Duodenal mucosa (tissue), 2 donors: Measurements from ENCODE around the gene GSDME.

Experiments used
- H3K27ac ChIP-seq: one replicate; pipeline ENCODE4 v1.7.0; 2013; ENCODE audit warnings: low read depth, low read length
- H3K27me3 ChIP-seq, 2 donors: one replicate each; pipeline ENCODE4 v1.7.0; 2013; ENCODE audit warnings: low read length in 2 of 2, control low read depth in 1 of 2; ENCODE audit not compliant: insufficient read depth in 2 of 2, control insufficient read depth in 1 of 2
- H3K36me3 ChIP-seq, 2 donors: one replicate each; pipeline ENCODE4 v1.7.0; 2013; ENCODE audit warnings: low read length in 2 of 2, control low read depth in 1 of 2; ENCODE audit not compliant: insufficient read depth in 2 of 2, control insufficient read depth in 1 of 2
- H3K4me1 ChIP-seq, 2 donors: one replicate each; pipeline ENCODE4 v1.7.0; 2013; ENCODE audit warnings: low read length in 2 of 2, control low read depth in 1 of 2; ENCODE audit not compliant: insufficient read depth in 2 of 2, control insufficient read depth in 1 of 2
- H3K4me3 ChIP-seq, 2 donors: one replicate each; pipeline ENCODE4 v1.7.0; 2013; ENCODE audit warnings: low read length in 2 of 2, low read depth in 1 of 2
- H3K9ac ChIP-seq, 2 donors: one replicate each; pipeline ENCODE4 v1.7.0; 2013; ENCODE audit warnings: low read length in 2 of 2, low read depth in 1 of 2
- H3K9me3 ChIP-seq, 2 donors: one replicate each; pipeline ENCODE4 v1.7.0; 2013; ENCODE audit warnings: low read length in 2 of 2, control low read depth in 1 of 2; ENCODE audit not compliant: control insufficient read depth in 1 of 2

GSDME gene

GRCh38 chr7:24760968-24761367 is 3.7 kb upstream of the GSDME start:
- H3K27ac ChIP-seq: no peak overlapping the region
- no peaks in the 10 kb centered on the region for H3K9me3 ChIP-seq
- H3K4me3 ChIP-seq: no peak overlapping the region
- no peak overlapping the region for H3K9ac ChIP-seq
- H3K27me3 ChIP-seq: peaks cover 3 to 35% of the 10 kb centered on the region in 2 donors
- no peaks in the 10 kb centered on the region for H3K36me3 ChIP-seq
- peaks cover 0 to 6% of the 10 kb centered on the region in 2 donors for H3K4me1 ChIP-seq

DNA sequence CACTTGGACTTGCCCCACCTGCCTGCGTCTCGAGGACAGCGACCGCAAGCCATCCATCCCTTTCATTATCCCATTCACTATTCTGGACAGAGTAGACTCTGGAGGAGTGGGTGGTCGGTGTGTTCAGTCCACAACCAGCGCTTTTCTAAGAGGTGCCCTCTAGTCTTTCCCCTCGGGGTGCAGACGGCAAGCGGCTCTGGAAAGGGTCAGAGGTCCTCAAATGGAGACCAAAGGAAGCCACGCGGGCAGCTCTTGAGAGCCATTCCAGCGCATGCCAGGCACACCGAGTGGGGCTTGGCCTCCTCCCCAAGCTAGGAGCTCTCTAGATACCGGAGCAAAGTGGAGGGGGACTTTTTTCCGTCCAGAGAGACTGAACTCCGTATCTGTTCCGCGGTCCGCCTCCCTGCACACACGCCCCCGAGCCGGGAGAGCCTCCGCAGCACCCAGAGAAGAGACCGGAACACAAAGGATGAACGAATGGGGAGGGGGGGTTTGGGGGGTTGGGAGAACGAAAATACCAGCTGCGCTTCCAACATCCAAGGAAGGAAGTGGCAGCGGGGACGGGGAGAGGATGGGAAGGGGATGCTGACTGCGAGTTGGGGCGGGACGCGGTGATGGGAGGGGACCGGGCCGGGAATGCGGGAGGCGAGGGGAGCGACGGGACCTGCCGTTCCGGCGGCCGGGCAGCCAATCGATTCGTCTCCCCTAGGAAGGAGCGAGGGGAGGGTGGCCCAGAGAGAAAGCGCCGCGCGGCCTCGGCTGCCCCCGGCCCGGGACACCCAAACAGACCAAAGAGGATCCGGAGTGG is 515 bp downstream of the GSDME start:
- Histone ChIP-seq H3K9ac (peak overlapping the region; percentile 14 to 26), H3K4me3 (peak overlapping the region; percentile 66 to 67), H3K4me1 (peaks cover 0 to 6% of the 10 kb centered on the region in 2 donors), H3K36me3 (no peaks in the 10 kb centered on the region), H3K9me3 (no peaks in the 10 kb centered on the region), H3K27me3 (peaks cover 3 to 35% of the 10 kb centered on the region in 2 donors), H3K27ac (no peak overlapping the region)

GRCh38 chr7:24755541-24756407 is 1.5 kb downstream of the GSDME start:
- H3K9me3 ChIP-seq: no peaks in the 10 kb centered on the region
- H3K4me3 ChIP-seq: no peak overlapping the region
- peaks cover 0 to 6% of the 10 kb centered on the region in 2 donors for H3K4me1 ChIP-seq
- H3K36me3 ChIP-seq: no peaks in the 10 kb centered on the region
- H3K9ac ChIP-seq: peak overlapping the region in 1 of 2 donors; percentile 6
- no peak overlapping the region for H3K27ac ChIP-seq
- peaks cover 3 to 33% of the 10 kb centered on the region in 2 donors for H3K27me3 ChIP-seq

- Histone ChIP-seq H3K4me3 (no peak overlapping the region), H3K9me3 (no peaks in the 10 kb centered on the region), H3K36me3 (no peaks in the 10 kb centered on the region), H3K9ac (no peak overlapping the region), H3K4me1 (peaks cover 0 to 6% of the 10 kb centered on the region in 2 donors), H3K27ac (no peak overlapping the region), H3K27me3 (peaks cover 3 to 32% of the 10 kb centered on the region in 2 donors)
These were observed 2.3 kb downstream of the GSDME start for GRCh38 chr7:24754906-24755506.

- no peak overlapping the region for H3K27ac ChIP-seq
These were observed 5.0 kb downstream of the GSDME start for GRCh38 chr7:24752073-24752800.

DNA sequence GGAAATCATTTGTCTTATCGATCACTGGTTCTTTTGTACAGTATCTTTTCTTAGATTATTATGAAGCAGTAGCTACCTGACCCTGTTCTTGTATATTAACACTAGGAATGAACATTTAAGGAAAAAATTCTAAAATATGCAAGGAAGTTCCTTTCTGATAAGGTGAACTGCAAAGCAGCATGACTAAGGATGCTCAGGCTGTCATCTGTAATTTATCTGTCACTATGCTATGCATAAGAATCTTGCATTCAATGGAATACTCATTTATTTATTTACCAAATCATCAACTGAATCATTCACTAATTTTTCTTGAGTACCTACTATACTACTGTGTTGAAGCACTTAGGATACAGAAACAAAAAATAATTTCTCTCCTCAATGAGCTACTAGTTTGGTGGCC is 5.8 kb downstream of the GSDME start:
- H3K36me3 ChIP-seq: no peaks in the 10 kb centered on the region
- no peak overlapping the region for H3K9ac ChIP-seq
- peaks cover 3 to 11% of the 10 kb centered on the region in 2 donors for H3K27me3 ChIP-seq
- no peaks in the 10 kb centered on the region for H3K9me3 ChIP-seq
- no peak overlapping the region for H3K4me3 ChIP-seq
- H3K27ac ChIP-seq: no peak overlapping the region
- no peaks in the 10 kb centered on the region for H3K4me1 ChIP-seq

More at GRCh38 chr7:24752073-24752800, 5.0 kb downstream of the GSDME start:
- H3K27me3 ChIP-seq: peaks cover 3 to 12% of the 10 kb centered on the region in 2 donors
- no peaks in the 10 kb centered on the region for H3K4me1 ChIP-seq
- no peaks in the 10 kb centered on the region for H3K36me3 ChIP-seq
- H3K9me3 ChIP-seq: no peaks in the 10 kb centered on the region
- H3K4me3 ChIP-seq: no peak overlapping the region
- no peak overlapping the region for H3K9ac ChIP-seq

DNA sequence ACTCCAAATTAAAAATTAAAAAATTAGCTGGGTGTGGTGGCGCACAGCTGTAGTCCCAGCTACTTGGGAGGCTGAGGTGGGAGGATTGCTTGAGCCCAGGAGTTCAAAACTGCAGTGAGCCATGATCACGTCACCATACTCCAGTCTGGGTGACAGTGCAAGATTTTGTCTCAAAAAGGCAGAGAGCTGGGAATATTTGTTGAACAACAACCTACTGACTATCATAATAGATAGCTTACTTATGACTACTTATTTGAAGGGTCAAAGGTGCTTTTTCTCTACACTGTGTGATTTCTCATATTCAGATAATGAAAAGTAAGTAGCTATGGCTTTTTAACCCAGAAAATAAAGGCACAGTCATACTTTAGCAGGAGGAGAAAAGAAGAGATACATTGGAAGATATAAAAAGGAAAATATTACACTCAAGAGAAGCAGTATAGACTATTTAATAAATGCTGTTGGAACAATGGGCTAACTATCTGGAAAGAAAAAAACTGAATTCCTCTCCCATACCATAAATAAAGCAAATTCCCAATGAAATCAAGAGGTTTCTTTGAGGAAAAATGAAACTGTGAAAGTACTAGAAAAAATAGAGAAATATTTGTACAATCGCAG is 6.7 kb downstream of the GSDME start:
- Histone ChIP-seq H3K4me1 (no peaks in the 10 kb centered on the region), H3K9ac (no peak overlapping the region), H3K36me3 (no peaks in the 10 kb centered on the region), H3K9me3 (no peaks in the 10 kb centered on the region), H3K4me3 (no peak overlapping the region), H3K27ac (no peak overlapping the region), H3K27me3 (peaks cover 3 to 8% of the 10 kb centered on the region in 2 donors)

- no peaks in the 10 kb centered on the region for H3K36me3 ChIP-seq
- H3K4me3 ChIP-seq: no peak overlapping the region
- no peak overlapping the region for H3K9ac ChIP-seq
- peaks cover 3 to 8% of the 10 kb centered on the region in 2 donors for H3K27me3 ChIP-seq
- no peaks in the 10 kb centered on the region for H3K9me3 ChIP-seq
- no peaks in the 10 kb centered on the region for H3K4me1 ChIP-seq
- H3K27ac ChIP-seq: no peak overlapping the region
These were observed 8.7 kb downstream of the GSDME start for GRCh38 chr7:24748521-24748920.

DNA sequence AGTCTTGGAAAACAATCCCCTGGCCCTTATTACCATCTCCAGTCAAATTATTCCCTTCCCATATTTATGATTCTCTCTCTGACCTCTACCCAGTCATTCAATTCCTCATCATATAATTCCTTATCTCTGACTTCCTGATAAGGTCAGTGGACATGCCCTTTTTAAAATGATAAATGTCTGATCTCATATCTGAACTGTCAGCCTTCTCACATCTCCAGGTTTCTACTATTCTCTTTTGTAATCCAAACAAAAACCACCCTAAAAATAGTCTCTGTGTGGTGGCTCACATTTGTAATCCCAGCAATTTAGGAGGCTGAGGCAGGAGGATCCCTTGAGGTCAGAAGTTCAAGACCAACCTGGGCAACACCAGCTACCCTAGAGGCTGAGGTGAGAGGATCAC is 11.9 kb downstream of the GSDME start:
- no peaks in the 10 kb centered on the region for H3K36me3 ChIP-seq
- H3K27ac ChIP-seq: no peak overlapping the region
- no peaks in the 10 kb centered on the region for H3K9me3 ChIP-seq
- no peak overlapping the region for H3K9ac ChIP-seq
- H3K27me3 ChIP-seq: peaks cover 0 to 5% of the 10 kb centered on the region in 2 donors
- peaks cover 0 to 10% of the 10 kb centered on the region in 2 donors for H3K4me1 ChIP-seq
- no peak overlapping the region for H3K4me3 ChIP-seq
